Limb (tissue), 2 donors: Measurements from ENCODE around the gene CCN2.

Source experiments
- DNase-seq, 2 donors: peaks; one replicate each; pipeline ENCODE4 v3.0.0-alpha.2; 2016; ENCODE audit errors: extremely low spot score in 2 of 2

The CCN2 gene

GRCh38 chr6:131966443-131966842 lies 15.3 kb upstream of the CCN2 start:
- DNase-seq = no peak

GRCh38 chr6:131963063-131963462 lies 11.9 kb upstream of the CCN2 start:
- DNase-seq = no peak

- no peak for DNase-seq
These were observed 9.4 kb upstream of the CCN2 start for GRCh38 chr6:131960371-131961133.

DNA sequence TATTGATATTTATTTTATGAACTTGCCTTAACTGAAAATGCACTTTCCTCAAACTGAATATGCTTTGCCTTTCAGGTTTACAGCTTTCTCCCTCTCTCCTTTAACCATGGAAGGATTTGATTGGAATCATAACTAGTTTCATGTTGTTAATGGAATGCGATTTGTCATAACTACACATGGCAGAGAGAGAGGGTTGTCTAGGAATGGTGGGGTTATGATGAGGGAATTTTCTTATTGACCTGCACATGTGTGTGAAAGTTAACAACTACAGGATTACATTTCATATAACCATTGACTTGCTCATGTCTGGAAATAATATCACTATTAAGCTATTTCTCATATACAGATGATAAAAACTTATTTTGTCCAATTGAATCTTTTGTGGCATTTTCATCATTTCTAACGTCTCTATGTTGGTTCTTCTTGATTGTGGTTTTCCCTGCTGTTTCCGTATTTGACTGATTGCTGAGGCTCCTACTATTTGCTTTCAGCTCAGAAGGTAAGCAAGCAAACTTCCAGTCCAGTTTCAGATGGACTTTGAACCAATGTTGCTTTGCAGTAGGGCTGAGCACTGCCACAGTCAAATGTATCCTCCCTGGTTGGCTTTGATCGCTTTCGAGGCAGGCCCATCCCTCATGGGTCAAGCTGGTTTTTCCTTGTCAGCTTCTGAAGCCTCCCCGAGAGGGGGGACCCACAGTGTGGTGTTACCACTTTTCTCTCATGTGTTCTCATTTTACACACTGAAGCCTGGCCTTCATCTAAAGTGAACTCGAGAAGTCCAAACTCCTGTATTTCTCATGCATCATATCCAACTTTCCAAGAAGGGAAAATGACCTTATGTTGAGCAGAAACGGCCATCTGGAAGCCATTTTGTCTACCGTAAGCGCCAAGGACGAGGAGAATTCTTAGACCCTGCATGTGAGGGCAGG lies 7.6 kb upstream of the CCN2 start:
- no peak for DNase-seq

GRCh38 chr6:131958095-131958494 lies 6.9 kb upstream of the CCN2 start:
- no peak for DNase-seq

DNA sequence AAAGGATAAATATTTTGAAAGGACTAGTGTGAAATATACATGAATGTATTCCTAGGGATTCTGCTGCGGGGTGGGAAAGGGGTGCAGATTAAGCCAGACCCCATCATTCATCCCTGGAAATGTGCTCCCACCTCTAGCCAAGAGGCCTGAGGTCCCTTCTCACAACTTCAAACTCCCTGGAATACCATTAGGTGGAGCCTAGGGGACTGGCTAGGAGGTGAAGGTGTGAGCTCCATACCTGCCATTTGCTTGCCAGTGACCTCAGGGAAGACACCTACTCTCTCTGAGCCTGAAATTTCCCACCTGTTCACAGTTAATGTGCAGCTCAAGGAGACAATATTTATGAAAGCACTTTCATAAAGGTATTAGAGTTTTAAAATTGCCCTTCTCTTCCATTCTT lies 4.7 kb upstream of the CCN2 start:
- no peak for DNase-seq

GRCh38 chr6:131955192-131955591 lies 4.0 kb upstream of the CCN2 start:
- DNase-seq = no peak

DNA sequence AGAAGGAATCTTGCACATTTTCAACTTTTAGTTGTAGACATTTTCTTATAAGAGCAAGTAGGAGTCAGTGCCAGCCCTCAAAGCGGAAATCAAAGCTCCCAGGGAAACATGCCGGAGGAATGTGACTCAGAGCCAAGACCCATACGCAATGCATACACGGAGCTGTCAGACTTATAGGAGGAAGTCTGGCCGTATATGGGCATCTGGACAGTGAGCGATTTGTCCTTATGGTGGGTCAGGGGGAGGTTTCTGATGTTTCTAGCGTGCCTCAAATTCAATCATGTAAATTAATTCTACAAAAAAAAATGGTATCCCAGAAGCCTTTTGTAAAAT lies 3.6 kb upstream of the CCN2 start:
- peak; percentile 82 to 95 for DNase-seq

DNA sequence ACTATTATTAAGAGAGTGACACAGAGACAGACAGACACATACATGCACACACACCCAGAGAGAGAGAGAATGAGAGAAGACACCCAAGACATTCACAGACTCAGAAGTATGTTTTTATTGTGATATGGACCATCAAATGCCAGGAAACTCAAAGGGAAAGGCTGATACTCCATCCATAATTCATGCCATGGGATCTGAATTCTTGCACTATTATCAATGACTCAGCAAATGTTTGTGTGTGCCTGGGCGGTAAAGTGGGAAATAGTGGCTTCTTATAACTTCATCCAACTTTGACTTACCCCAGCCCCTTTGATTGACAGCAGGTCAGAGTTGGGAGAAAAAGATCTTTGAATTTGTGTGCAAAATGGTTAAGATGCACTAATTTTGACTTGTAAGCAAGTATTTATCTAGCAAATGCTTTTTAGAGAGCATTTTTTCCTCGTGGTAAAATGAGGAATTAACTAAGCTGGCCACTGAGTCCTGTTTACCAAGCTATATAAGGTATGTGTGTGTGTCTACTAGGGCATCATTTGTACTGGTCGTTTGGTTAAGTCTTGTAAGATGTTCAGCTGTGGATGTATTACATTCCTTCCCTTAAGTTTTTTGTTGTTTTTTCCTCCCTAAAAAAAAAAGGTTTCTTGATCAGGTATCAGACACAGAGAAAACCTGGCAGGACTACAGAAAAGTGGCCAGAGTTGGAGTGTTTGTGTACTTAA lies 3.0 kb upstream of the CCN2 start:
- DNase-seq = no peak

DNA sequence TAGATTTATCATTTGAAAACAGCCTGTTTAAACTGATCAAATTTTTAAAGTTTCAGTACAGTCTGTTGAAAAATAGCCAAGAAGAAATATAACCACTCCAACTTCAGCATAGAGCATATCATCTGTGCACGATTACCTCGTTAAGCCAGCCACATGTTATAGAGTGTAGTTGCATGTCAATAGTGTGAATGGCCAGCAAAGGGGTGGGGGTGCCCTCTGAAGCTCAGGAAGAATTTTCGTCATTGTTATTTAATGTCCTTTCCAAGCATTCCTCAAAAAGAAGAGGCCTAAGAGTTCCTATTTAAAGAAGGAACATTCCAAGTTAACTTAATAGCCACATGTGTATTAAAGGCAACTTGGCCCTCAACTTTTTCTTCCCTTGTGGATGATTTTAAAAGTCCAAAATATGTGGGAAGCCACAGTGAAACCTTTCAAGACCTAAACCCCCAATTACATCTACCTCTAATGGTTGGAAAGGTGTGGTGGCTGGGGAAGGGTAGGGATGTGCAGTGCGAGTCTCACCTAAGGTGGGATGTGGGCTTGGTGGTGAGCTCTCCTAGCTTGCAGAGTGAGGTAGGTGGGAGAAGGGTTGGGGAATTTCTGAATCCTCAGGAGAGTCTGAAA lies 1.8 kb upstream of the CCN2 start:
- no peak for DNase-seq

DNA sequence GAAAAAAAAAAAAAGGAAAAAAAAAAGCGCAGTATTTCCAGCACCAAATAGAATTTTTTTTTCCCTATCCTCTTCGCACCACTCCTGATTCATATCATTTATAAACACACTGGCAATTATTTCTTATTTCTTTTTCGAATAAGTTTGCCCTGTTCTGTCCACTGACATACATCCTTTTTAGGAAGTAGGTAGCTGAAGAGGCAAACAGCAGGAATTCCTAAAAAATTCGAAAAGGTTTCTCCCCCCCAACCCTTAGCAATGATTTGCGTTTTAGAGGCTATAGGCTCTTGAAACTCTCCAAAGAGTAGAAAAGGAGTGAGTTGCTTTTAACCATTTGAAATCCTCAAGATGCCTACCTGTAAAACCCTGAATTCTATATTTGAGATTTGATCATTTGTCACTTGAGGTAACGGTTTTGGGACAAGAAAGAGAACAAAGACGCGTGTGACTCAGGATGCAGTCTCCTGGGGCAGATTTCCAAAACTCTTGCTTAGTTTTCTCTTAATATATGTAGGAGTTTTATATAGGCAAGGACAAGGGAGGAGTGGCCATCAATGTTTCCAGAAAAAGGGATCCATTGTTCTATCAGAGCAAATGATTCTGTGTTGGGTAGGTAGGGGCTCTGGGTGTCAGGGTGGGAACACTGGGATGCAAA lies 531 bp upstream of the CCN2 start:
- no peak for DNase-seq

DNA sequence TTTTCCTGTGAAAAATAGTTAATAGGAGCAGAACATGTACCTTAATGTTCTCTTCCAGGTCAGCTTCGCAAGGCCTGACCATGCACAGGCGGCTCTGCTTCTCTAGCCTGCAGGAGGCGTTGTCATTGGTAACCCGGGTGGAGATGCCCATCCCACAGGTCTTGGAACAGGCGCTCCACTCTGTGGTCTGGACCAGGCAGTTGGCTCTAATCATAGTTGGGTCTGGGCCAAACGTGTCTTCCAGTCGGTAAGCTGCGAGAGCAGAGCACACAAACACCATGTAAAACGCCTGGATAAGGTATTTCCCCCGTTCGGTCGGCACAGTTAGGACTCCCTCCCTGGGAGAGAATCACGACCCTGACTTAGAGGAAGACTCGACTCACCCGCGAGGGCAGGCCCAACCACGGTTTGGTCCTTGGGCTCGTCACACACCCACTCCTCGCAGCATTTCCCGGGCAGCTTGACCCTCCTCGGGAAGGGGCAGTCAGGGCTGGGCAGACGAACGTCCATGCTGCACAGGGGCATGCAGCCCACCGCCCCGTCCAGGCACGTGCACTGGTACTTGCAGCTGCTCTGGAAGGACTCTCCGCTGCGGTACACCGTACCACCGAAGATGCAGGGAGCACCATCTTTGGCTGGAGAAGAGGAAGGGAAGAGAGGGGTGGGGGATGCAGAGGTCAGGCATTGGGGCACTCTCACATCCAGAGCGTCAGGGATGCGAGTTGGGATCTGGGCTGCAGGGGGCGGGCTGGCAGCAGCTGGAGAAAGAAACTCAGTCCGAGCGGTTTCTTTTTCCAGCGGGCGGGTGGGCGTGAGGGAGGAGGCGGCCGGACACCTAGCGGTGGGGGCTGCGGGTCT lies 1.0 kb downstream of the CCN2 start:
- DNase-seq = peak; percentile 78 to 91

DNA sequence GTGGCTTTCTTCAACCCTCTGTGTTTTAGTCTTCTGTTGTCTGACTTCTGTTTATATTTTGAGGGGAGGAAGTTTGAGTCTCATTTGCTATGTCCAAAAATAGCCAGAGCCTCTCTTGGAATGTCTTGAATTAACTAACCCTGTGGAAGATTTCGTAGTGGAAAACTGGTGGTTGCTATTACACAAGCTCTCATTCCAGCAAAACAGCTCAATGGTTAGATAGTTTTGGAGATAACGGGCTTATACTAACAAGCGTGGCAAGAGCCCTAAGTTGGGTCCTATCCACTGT lies 1.6 kb downstream of the CCN2 start:
- no peak for DNase-seq

DNA sequence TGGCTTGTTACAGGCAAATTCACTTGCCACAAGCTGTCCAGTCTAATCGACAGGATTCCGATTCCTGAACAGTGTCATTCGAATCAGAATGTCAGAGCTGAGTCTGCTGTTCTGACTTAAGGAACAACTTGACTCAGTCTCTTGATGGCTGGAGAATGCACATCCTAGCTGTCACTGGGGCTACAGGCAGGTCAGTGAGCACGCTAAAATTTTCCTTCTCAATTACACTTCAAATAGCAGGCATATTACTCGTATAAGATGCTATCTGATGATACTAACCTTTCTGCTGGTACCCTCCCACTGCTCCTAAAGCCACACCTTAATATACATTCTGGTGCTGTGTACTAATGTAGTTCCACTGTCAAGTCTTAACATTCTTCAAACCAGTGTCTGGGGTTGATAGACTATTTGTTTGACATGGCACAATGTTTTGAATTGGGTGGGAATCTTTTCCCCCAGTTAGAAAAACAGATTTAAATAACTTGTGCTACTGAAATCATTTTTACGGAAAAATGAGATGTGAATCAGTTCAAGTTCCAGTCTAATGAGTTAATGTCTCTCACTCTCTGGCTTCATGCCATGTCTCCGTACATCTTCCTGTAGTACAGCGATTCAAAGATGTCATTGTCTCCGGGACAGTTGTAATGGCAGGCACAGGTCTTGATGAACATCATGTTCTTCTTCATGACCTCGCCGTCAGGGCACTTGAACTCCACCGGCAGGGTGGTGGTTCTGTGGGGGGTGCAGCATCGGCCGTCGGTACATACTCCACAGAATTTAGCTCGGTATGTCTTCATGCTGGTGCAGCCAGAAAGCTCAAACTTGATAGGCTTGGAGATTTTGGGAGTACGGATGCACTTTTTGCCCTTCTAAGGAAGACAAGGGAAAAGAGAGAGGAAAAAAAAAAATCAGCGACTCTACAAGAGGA lies 2.2 kb downstream of the CCN2 start:
- DNase-seq = no peak

DNA sequence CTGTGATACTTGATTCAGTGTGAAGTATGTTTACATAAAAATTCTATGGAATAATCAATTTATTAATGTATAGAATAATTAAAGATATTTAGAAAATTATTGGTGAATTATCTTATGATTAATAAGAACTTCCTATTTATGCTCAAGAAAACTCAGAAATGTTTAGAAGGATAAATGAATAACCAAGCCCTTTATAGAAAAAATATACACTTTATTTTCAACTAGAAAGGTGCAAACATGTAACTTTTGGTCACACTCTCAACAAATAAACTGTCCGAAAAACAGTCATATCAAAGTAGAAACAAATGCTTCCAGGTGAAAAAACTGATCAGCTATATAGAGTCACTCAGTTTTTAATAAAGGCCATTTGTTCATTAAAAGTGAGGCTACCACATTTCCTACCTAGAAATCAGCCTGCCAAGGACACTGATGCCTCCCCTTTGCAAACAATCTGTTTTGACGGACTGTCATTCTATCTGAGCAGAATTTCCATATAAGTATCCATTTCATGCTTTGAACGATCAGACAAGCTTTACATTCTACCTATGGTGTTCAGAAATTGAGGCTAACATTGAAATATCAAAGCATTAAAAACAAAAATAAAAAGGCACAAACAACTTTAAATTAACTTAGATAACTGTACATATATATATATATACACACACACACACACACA lies 3.0 kb downstream of the CCN2 start:
- DNase-seq = no peak

GRCh38 chr6:131946992-131947955 lies 3.9 kb downstream of the CCN2 start:
- no peak for DNase-seq

DNA sequence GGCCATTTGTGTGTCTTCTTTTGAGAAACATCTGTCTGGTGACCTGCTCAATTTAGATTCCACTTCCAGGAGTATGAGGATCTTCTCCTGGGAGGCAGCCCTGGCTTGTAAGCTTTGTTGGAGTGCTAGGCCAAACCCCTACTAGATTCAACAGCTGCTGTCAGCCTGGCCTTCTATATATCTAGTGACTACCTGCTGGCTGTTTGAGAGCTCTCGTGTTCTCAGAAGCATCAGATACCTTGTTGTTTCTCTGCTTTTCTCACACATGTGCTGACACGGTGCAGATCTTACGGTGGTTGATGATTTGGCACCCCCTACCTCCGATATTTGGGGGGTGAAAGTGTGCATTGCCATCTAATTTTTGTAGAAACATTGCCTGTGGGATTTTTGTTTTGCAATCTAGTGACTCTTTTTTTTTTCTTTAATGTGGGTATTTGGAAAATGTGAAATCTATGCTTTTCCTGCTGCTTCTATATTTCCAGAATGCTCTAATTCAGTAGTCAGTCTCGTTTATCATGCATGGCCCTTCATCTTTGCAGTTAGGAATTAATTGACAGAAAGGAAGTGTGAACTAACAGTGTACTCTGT lies 4.7 kb downstream of the CCN2 start:
- no peak for DNase-seq
